ENCODE measurements around the gene CELSR2. TPM values are rescaled to one million over a fixed set of nuclear protein-coding genes. Genes with fewer than 3 reads are reported as not detected.

Gene CELSR2
- total RNA-seq, 1 experiment from 2014 or later: 30.2 TPM

DNA sequence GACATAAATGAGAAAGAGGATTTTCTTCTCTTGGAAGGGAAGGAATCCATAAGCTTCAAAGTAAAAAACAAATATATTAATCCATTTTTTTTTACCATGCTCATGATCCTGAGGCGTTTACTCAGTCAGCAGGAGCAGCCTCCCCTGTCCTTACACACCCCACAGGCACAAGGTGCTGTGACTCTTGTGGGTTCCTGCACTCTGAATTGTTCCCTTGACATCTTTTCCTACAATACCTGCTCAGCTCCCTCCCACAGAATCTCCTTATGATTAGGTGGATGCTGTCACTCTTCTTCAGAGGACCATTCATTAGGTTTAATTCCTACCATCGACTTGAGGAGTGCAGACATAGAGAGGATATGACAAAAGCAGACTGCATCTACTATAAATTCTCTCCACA, 43.7 kb downstream of the CELSR2 start:
- H3K27me3 ChIP-seq (replicated peaks; ENCODE audit: insufficient read depth, low read depth, low read length, poor library complexity): peaks cover 2% of the 10 kb centered on the region
- no peaks in the 10 kb centered on the region for H3K4me1 ChIP-seq (ENCODE audit: insufficient read depth, low read length, poor library complexity, severe bottlenecking)
- ChIA-PET POLR2A (ENCODE audit: low non-redundant PET) (no interaction called here), CTCF (no interaction called here)
- no peaks in the 10 kb centered on the region for H3K36me3 ChIP-seq (ENCODE audit: insufficient read depth, low read length, poor library complexity, severe bottlenecking)
- no peak for TF ChIP-seq CTCF (conservative IDR thresholded peaks at IDR 0.05; ENCODE audit: low read depth, low read length)
- TF ChIP-seq EZH2 (IDR thresholded peaks at IDR 0.05; ENCODE audit: borderline replicate concordance, low read depth, low read length, poor library complexity, severe bottlenecking): no peak
- no TSS peak for BruUV-seq (replicated peaks)
- no peak for DNase-seq (ENCODE audit: low spot score)
- no peak overlapping the region for H3K27ac ChIP-seq (ENCODE audit: low read depth, low read length, poor library complexity, severe bottlenecking)
- no peaks in the 10 kb centered on the region for H3K9me3 ChIP-seq (ENCODE audit: low read depth, low read length, poor library complexity, severe bottlenecking)
- intact Hi-C loops (cut with micrococcal nuclease; ENCODE audit: unreplicated experiment): no loop called here
- H3K4me3 ChIP-seq (ENCODE audit: low read depth, low read length, poor library complexity, severe bottlenecking): no peak overlapping the region

- CTCF ChIA-PET: no interaction called here
Measured at GRCh38 chr1:109294481-109294880, 45.1 kb downstream of the CELSR2 start.

GRCh38 chr1:109295712-109296415, 46.5 kb downstream of the CELSR2 start:
- intact Hi-C loops (cut with micrococcal nuclease; ENCODE audit: unreplicated experiment): no loop called here
- Histone ChIP-seq H3K9me3 (ENCODE audit: low read depth, low read length, poor library complexity, severe bottlenecking) (no peaks in the 10 kb centered on the region), H3K4me1 (ENCODE audit: insufficient read depth, low read length, poor library complexity, severe bottlenecking) (no peaks in the 10 kb centered on the region), H3K27me3 (replicated peaks; ENCODE audit: insufficient read depth, low read depth, low read length, poor library complexity) (peaks cover 2% of the 10 kb centered on the region), H3K4me3 (ENCODE audit: low read depth, low read length, poor library complexity, severe bottlenecking) (no peak overlapping the region), H3K27ac (ENCODE audit: low read depth, low read length, poor library complexity, severe bottlenecking) (no peak overlapping the region), H3K36me3 (ENCODE audit: insufficient read depth, low read length, poor library complexity, severe bottlenecking) (no peaks in the 10 kb centered on the region)
- no TSS peak for BruUV-seq (replicated peaks)
- TF ChIP-seq CTCF (conservative IDR thresholded peaks at IDR 0.05; ENCODE audit: low read depth, low read length): no peak
- TF ChIP-seq EZH2 (IDR thresholded peaks at IDR 0.05; ENCODE audit: borderline replicate concordance, low read depth, low read length, poor library complexity, severe bottlenecking): no peak
- DNase-seq (ENCODE audit: low spot score): no peak
- ChIA-PET CTCF (interaction anchor here (0.6 kb wide), 1 partner anchor 84 kb away, joined by 15 read pairs; no protein-coding TSS in a partner anchor), POLR2A (ENCODE audit: low non-redundant PET) (no interaction called here)

More at GRCh38 chr1:109294481-109294880, 45.1 kb downstream of the CELSR2 start:
- TF ChIP-seq EZH2 (IDR thresholded peaks at IDR 0.05; ENCODE audit: borderline replicate concordance, low read depth, low read length, poor library complexity, severe bottlenecking) (no peak), CTCF (conservative IDR thresholded peaks at IDR 0.05; ENCODE audit: low read depth, low read length) (no peak)
- POLR2A ChIA-PET (ENCODE audit: low non-redundant PET): no interaction called here
- BruUV-seq (replicated peaks): no TSS peak
- no peaks in the 10 kb centered on the region for H3K9me3 ChIP-seq (ENCODE audit: low read depth, low read length, poor library complexity, severe bottlenecking)
- no peak overlapping the region for H3K4me3 ChIP-seq (ENCODE audit: low read depth, low read length, poor library complexity, severe bottlenecking)
- H3K27ac ChIP-seq (ENCODE audit: low read depth, low read length, poor library complexity, severe bottlenecking): no peak overlapping the region
- H3K27me3 ChIP-seq (replicated peaks; ENCODE audit: insufficient read depth, low read depth, low read length, poor library complexity): peaks cover 2% of the 10 kb centered on the region
- intact Hi-C loops (cut with micrococcal nuclease; ENCODE audit: unreplicated experiment): no loop called here
- no peaks in the 10 kb centered on the region for H3K4me1 ChIP-seq (ENCODE audit: insufficient read depth, low read length, poor library complexity, severe bottlenecking)
- no peaks in the 10 kb centered on the region for H3K36me3 ChIP-seq (ENCODE audit: insufficient read depth, low read length, poor library complexity, severe bottlenecking)
- no peak for DNase-seq (ENCODE audit: low spot score)
